Lower leg skin (tissue), 4 donors: ENCODE data around the gene WDR33. TPM values are rescaled to one million over a fixed set of nuclear protein-coding genes. Genes with fewer than 3 reads are reported as not detected.

Experiments
- DNase-seq, 2 donors: peaks; one replicate each; pipeline ENCODE4 v3.0.0-alpha.2; 2019; ENCODE audit warnings: low spot score in 2 of 2
- H3K4me3 ChIP-seq: fragments of 200-600 bp; sonication (generic); 2 replicates; pipeline ENCODE4 v1.5.1; 2017; ENCODE audit warnings: mild to moderate bottlenecking, low read depth; ENCODE audit not compliant: poor library complexity, severe bottlenecking
- CTCF ChIP-seq, 3 donors: fragments of 450-650 bp; IDR thresholded peaks; one replicate each; pipeline ENCODE4 v1.5.1; 2016; ENCODE audit warnings: antibody characterized with exemption in 3 of 3, mild to moderate bottlenecking in 3 of 3, moderate library complexity in 2 of 3
- POLR2A ChIP-seq, 2 donors: fragments of 450-650 bp; IDR thresholded peaks; one replicate each; pipeline ENCODE4 v1.6.1; 2016 to 2017; ENCODE audit warnings: antibody characterized with exemption in 2 of 2, mild to moderate bottlenecking in 1 of 2, moderate library complexity in 1 of 2
- WGBS, 2 donors: methylation state at CpG; one replicate each; pipeline ENCODE4 v1.1.5; 2018; 5-methylcytosine and 5-hydroxymethylcytosine counted together
- intact Hi-C: fragments of 100-400 bp; cut with DNase I; formaldehyde crosslinking; loops from one replicate; pipeline ENCODE4 v1.15.0; 2023; ENCODE audit warnings: low total_unique reads
- total RNA-seq, 4 donors: library from RNA; depleted of rRNA; stranded (reverse); fragments of >200 nt; gene quantifications; one replicate each; pipeline ENCODE4 v1.1.0, GENCODE V29; 2016

The WDR33 gene
- 10 to 100 TPM; 31.6 to 44.8 (median 32.5) TPM for total RNA-seq

DNA sequence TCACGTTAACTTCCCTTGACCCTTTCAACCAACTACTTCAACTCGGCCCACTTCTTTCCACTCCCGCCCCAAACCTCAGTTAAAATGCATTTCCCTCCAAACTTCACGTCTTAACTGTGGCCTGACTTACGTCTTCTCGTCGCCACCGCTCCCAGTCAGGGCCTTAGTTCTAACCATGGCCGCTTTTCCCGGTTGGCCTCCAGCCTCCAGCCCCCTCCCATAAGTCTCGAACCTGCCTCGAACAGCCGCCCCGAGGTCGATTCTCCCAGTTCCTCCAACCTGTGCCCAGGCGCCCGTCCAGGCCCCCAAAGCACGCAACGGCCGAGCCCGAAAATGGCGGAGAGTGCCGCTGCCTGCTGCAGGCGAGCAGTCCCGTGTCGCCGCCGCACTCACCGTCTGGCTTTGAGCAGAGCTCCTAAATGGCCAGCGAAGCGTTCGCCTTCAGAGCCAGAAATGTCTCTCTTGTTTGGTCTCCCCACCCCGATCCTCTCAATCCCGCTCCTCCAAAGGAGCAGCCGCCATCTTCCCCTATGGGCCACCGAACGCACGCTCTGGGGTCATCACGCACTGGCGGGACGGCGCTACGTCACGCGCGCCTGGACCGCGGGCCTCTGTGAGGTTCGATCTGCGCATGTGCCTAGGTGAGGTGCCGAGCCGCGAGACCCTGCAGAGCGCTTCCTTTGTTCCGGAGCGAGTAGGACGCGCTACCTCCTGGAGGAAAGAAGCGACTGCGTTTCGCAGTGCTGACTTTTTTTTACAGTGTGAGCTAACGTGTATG is at the start of gene WDR33:
WDR33 (minus strand) TSS at position 553 of the 778 bp plus-strand sequence. CDS start 40,190 bp downstream, outside the sequence.
- WGBS, 2 donors, result 0 to 1% methylated on average over 49 to 60 of the region's 62 CpGs
- H3K4me3 ChIP-seq, result peak within 1 kb of the TSS; percentile 72
- peak; percentile 84 to 96 for DNase-seq
- TF ChIP-seq CTCF (IDR thresholded peaks at IDR 0.05) (peak in 1 of 3 donors; percentile 33), POLR2A (IDR thresholded peaks at IDR 0.05) (peak in 1 of 2 donors; percentile 29)
- intact Hi-C loops, result no loop called here

DNA sequence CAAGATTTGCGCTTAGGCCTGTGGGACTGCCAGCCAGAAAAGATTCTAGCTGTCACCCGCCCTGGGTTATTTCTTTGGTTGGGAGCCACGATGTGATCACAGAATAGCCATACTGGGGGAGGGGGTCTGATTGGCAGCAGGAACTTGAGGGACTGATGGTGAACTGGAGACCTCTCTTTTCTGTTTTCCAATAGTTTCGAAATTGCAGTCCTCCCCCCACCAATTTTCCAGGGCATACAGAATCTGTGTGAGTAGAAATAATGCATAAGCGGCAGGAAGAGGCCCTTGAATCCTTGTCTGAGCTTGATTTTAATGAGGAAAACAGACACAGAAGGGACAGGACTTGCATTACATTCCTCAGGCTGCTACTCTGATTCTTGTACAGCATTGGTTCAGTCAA is 49.2 kb upstream of the WDR33 start:
- intact Hi-C loops, result no loop called here
- WGBS, 2 donors, result 35 to 49% methylated on average over 5 of the region's 5 CpGs
- H3K4me3 ChIP-seq, result no peak overlapping the region

GRCh38 chr2:127859712-127860085 is 48.7 kb upstream of the WDR33 start:
- intact Hi-C loops, result no loop called here
- WGBS, 2 donors, result 15 to 19% methylated on average over 8 of the region's 8 CpGs
- TF ChIP-seq POLR2A (IDR thresholded peaks at IDR 0.05) (no peak), CTCF (IDR thresholded peaks at IDR 0.05) (no peak)
- H3K4me3 ChIP-seq, result no peak overlapping the region
- DNase-seq, result peak in 1 of 2 donors; percentile 62

More for the DNA sequence above, 49.2 kb upstream of the WDR33 start:
- TF ChIP-seq POLR2A (IDR thresholded peaks at IDR 0.05) (no peak), CTCF (IDR thresholded peaks at IDR 0.05) (no peak)
- no peak for DNase-seq

DNA sequence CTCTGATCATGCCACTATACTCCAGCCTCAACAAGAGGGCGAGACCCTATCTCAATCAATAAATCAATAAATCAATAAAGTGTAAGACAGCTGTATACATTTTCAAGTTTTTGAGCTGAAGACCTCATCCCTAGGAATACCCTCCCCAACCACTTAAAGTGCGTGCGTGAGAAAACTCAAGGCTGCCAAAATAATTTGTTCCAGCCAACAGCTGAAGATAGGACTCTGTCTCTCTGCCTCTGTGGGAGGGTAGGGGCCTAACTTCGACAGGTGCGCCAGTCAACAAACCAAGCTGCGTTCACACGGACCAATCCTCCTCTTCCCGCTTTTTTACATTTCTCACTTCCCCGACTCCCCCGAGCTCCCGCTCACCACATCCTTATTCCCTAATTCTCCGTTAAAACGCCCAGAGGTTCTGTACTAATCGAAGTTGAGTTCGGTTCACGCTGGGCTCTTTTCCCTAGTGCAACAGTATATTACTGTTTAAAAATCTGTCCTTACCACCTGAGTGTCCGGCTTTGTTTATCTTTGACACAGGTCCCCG is 46.4 kb upstream of the WDR33 start:
- H3K4me3 ChIP-seq, result peak overlapping the region; percentile 86
- TF ChIP-seq CTCF (IDR thresholded peaks at IDR 0.05) (no peak), POLR2A (IDR thresholded peaks at IDR 0.05) (no peak)
- WGBS, 2 donors, result 3 to 4% methylated on average over 18 of the region's 18 CpGs
- no peak for DNase-seq
- intact Hi-C loops, result no loop called here

GRCh38 chr2:127853671-127854070 is 42.7 kb upstream of the WDR33 start:
- no peak for DNase-seq
- TF ChIP-seq POLR2A (IDR thresholded peaks at IDR 0.05) (no peak), CTCF (IDR thresholded peaks at IDR 0.05) (no peak)
- 82 to 92% methylated on average over 4 of the region's 4 CpGs for WGBS, 2 donors
- intact Hi-C loops, result no loop called here
- no peak overlapping the region for H3K4me3 ChIP-seq
